GM12878 (cell line): ENCODE data around the gene FBXL15.

Source experiments
- KDM1A ChIP-seq: fragments of 200-600 bp; sonication (generic); IDR thresholded peaks from 2 replicates; pipeline ENCODE4 v1.6.1; 2016; ENCODE audit warnings: borderline replicate concordance
- TCF7 ChIP-seq: IDR thresholded peaks from 2 replicates; pipeline ENCODE4 v1.6.1; 2014; ENCODE audit warnings: antibody characterized with exemption, borderline replicate concordance
- ZNF384 ChIP-seq: IDR thresholded peaks from 2 replicates; pipeline ENCODE4 v1.6.1; 2012; ENCODE audit warnings: low read depth, mild to moderate bottlenecking, low read length, improper control_type of control experiment, borderline replicate concordance
- TF ChIP-seq, protein P1 (sequence below): IDR thresholded peaks from 2 replicates; pipeline ENCODE4 v1.6.1; 2011; ENCODE audit warnings: low read depth, mild to moderate bottlenecking, low read length, moderate library complexity, borderline replicate concordance; ENCODE audit errors: extremely low read depth

DNA sequence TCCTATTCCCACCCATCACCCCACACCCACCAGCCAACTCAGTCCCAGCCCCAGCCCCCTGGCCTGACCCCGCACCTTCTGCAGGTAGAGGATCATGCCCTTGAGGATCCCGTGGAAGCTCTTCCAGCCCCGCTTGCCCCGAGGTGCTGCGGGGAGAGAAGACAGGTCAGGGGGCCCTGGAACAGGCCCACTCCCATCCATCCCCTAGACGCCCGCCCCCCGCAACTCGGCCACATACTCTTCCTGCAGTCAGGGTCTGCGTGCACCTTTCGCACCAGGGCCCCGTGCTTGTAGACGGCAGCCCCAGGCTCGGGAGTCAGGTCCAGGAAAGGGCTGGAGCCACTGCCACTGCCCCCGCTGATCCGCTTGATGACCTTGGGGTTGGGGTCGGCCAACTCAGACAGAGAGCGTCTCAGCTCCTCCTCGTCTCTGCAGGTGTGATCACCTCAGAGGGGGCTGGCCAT, 15.5 kb upstream of the FBXL15 start:
- no peak for TF ChIP-seq KDM1A
- TF ChIP-seq TCF7, result no peak
- TF ChIP-seq, protein P1, sequence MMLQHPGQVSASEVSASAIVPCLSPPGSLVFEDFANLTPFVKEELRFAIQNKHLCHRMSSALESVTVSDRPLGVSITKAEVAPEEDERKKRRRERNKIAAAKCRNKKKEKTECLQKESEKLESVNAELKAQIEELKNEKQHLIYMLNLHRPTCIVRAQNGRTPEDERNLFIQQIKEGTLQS, result no peak
- TF ChIP-seq ZNF384, result no peak
